GM12892 (cell line): ENCODE measurements around the gene KCNMA1.

ENCODE experiments used
- DNase-seq: peaks from one replicate; pipeline ENCODE4 v3.0.0; 2011; ENCODE audit not compliant: insufficient read length
- FAIRE-seq: peaks from 2 replicates; lab custom pipeline; 2011; peaks lifted over from hg19 to GRCh38; lab: Jason Lieb, UNC
- POLR2A ChIP-seq: IDR thresholded peaks from 2 replicates; pipeline ENCODE4 v1.6.1; 2011; ENCODE audit warnings: low read depth, low read length, control low read depth
- POLR2AphosphoS5 ChIP-seq: IDR thresholded peaks from 2 replicates; pipeline ENCODE4 v1.6.1; 2011; ENCODE audit warnings: low read depth, low read length, control low read depth
- TAF1 ChIP-seq: IDR thresholded peaks from 2 replicates; pipeline ENCODE4 v1.6.1; 2011; ENCODE audit warnings: low read depth, mild to moderate bottlenecking, control low read depth, low read length, borderline replicate concordance

Gene KCNMA1

GRCh38 chr10:77226020-77226419 lies 411.6 kb downstream of the KCNMA1 start:
- FAIRE-seq (no peak), DNase-seq (no peak)
- TF ChIP-seq POLR2A (no peak), TAF1 (no peak), POLR2AphosphoS5 (no peak)

- FAIRE-seq: no peak
- no peak for TF ChIP-seq POLR2AphosphoS5
- no peak for TF ChIP-seq TAF1
- TF ChIP-seq POLR2A: no peak
- DNase-seq: no peak
These were observed 413.8 kb downstream of the KCNMA1 start for GRCh38 chr10:77223526-77224460.

GRCh38 chr10:77220150-77220549 lies 417.5 kb downstream of the KCNMA1 start:
- TF ChIP-seq POLR2AphosphoS5 (no peak), POLR2A (no peak), TAF1 (no peak)
- FAIRE-seq (no peak), DNase-seq (no peak)

GRCh38 chr10:77219046-77219445 lies 418.6 kb downstream of the KCNMA1 start:
- TF ChIP-seq POLR2A (no peak), POLR2AphosphoS5 (no peak), TAF1 (no peak)
- DNase-seq (no peak), FAIRE-seq (peak; percentile 51)

- TF ChIP-seq POLR2AphosphoS5: no peak
- no peak for TF ChIP-seq TAF1
- FAIRE-seq (no peak), DNase-seq (no peak)
These were observed 422.8 kb downstream of the KCNMA1 start for GRCh38 chr10:77214799-77215198.

- FAIRE-seq (no peak), DNase-seq (no peak)
- TF ChIP-seq TAF1: no peak
- TF ChIP-seq POLR2A: no peak
- no peak for TF ChIP-seq POLR2AphosphoS5
These were observed 425.0 kb downstream of the KCNMA1 start for GRCh38 chr10:77212632-77213031.

- no peak for FAIRE-seq
- DNase-seq: no peak
- TF ChIP-seq POLR2AphosphoS5 (no peak), POLR2A (no peak), TAF1 (no peak)
These were observed 427.0 kb downstream of the KCNMA1 start for GRCh38 chr10:77210645-77211044.

- DNase-seq: no peak
- FAIRE-seq: no peak
- no peak for TF ChIP-seq POLR2AphosphoS5
- TF ChIP-seq TAF1: no peak
- TF ChIP-seq POLR2A: no peak
These were observed 428.8 kb downstream of the KCNMA1 start for GRCh38 chr10:77208684-77209256.

GRCh38 chr10:77207828-77208185 lies 429.8 kb downstream of the KCNMA1 start:
- DNase-seq (no peak), FAIRE-seq (no peak)
- no peak for TF ChIP-seq POLR2AphosphoS5
- no peak for TF ChIP-seq POLR2A
- TF ChIP-seq TAF1: no peak

- TF ChIP-seq TAF1 (no peak), POLR2AphosphoS5 (no peak), POLR2A (no peak)
- DNase-seq: no peak
- no peak for FAIRE-seq
These were observed 430.3 kb downstream of the KCNMA1 start for GRCh38 chr10:77207182-77207827.

GRCh38 chr10:77205135-77205534 lies 432.5 kb downstream of the KCNMA1 start:
- DNase-seq (no peak), FAIRE-seq (no peak)
- TF ChIP-seq TAF1: no peak
- no peak for TF ChIP-seq POLR2AphosphoS5
- no peak for TF ChIP-seq POLR2A
